Ammon's horn (tissue), 1 donor: ENCODE results near the gene RBSN.

Experiments
- DNase-seq: peaks from one replicate; pipeline ENCODE4 v3.0.0-alpha.2; 2016; ENCODE audit warnings: low spot score

The RBSN gene

GRCh38 chr3:15056676-15057404 lies 42.1 kb downstream of the RBSN start:
- DNase-seq, result no peak

GRCh38 chr3:15055019-15055557 lies 43.9 kb downstream of the RBSN start:
- DNase-seq, result no peak

GRCh38 chr3:15053541-15053940 lies 45.4 kb downstream of the RBSN start:
- DNase-seq, result no peak

GRCh38 chr3:15052335-15053242 lies 46.4 kb downstream of the RBSN start:
- no peak for DNase-seq

- DNase-seq, result peak; percentile 20
Measured at GRCh38 chr3:15051531-15051930, 47.4 kb downstream of the RBSN start.

- DNase-seq, result no peak
Measured at GRCh38 chr3:15050405-15051092, 48.4 kb downstream of the RBSN start.

GRCh38 chr3:15049584-15049983 lies 49.4 kb downstream of the RBSN start:
- DNase-seq, result no peak

GRCh38 chr3:15045667-15046066 lies 53.3 kb downstream of the RBSN start:
- no peak for DNase-seq

- no peak for DNase-seq
Measured at GRCh38 chr3:15044326-15044725, 54.6 kb downstream of the RBSN start.

GRCh38 chr3:15043408-15044171 lies 55.4 kb downstream of the RBSN start:
- DNase-seq, result peak; percentile 24

- no peak for DNase-seq
Measured at GRCh38 chr3:15042936-15043335, 56.0 kb downstream of the RBSN start.

- DNase-seq, result no peak
Measured at GRCh38 chr3:15041950-15042349, 57.0 kb downstream of the RBSN start.

GRCh38 chr3:15040844-15041243 lies 58.1 kb downstream of the RBSN start:
- no peak for DNase-seq

- DNase-seq, result no peak
Measured at GRCh38 chr3:15038306-15038705, 60.6 kb downstream of the RBSN start.

GRCh38 chr3:15033103-15033502 lies 65.8 kb downstream of the RBSN start:
- no peak for DNase-seq

GRCh38 chr3:15032650-15033049 lies 66.3 kb downstream of the RBSN start:
- no peak for DNase-seq

GRCh38 chr3:15029625-15030024 lies 69.3 kb downstream of the RBSN start:
- no peak for DNase-seq

- DNase-seq, result no peak
Measured at GRCh38 chr3:15023719-15024118, 75.2 kb downstream of the RBSN start.

GRCh38 chr3:15023249-15023648 lies 75.7 kb downstream of the RBSN start:
- no peak for DNase-seq
